ENCODE results near the gene ZBTB7C. TPM values are rescaled to one million over a fixed set of nuclear protein-coding genes. Genes with fewer than 3 reads are reported as not detected.

ZBTB7C gene
- total and polyA plus RNA-seq, 9 of the 15 experiments (the other 6 are each of a cell fraction or from before 2014, with no cell fraction given), result not detected

DNA sequence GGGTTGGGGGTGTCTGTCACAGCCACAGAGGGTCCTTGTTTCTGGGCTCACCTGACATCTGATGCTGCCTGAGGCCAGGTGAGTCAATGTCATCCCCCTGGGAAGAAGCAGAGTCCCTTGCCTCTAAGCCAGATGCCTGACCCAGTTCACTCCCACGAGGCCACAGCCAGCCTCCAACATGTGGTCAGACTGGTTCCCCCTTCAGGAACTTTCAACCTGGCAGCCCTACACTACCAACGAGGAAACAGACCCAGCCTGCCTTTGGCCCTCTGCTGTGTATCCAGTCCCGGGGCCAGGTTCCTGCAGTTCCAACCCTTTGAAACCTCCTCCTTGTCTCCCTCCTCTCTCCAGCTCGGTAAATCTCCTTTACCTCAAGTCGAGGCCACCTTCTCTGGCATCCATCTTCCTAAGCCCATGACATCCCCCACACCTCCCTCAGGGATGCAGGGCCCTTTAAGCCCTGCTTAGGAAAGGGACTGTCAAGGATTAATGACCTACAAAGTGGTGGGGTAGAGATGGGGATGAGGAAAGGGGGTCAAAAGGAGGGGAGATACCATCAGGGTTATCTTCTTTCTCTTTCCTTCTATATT, 429.5 kb downstream of the ZBTB7C start:
- 0% methylated on average over 3 of the region's 5 CpGs for WGBS (ENCODE audit: insufficient coverage, low coverage, missing lambda C conversion rate)
- FAIRE-seq (no peak), ATAC-seq (no peak), DNase-seq (ENCODE audit: extremely low read depth in 1 of 4, low spot score in 3 of 4) (no peak)
- Histone ChIP-seq H3K9me1 (ENCODE audit: control insufficient read depth, insufficient read depth, low read length) (no peaks in the 10 kb centered on the region), H3K36me3 (ENCODE audit: control insufficient read depth, insufficient read depth, low read length) (no peaks in the 10 kb centered on the region), H3K9ac (ENCODE audit: insufficient read depth in 1 of 2, low read depth in 2 of 2, low read length in 2 of 2) (no peak overlapping the region), H3K79me2 (ENCODE audit: control insufficient read depth, insufficient read depth, low read length) (no peaks in the 10 kb centered on the region), H3K9me3 (replicated peaks; ENCODE audit: control insufficient read depth, insufficient read depth, low read depth, low read length) (no peaks in the 10 kb centered on the region), H3K27me3 (ENCODE audit: control insufficient read depth in 2 of 2, insufficient read depth in 2 of 2, low read length in 2 of 2) (no peaks in the 10 kb centered on the region; a peak in 1 of 5 replicates), H4K20me1 (replicated peaks; ENCODE audit: control insufficient read depth, insufficient read depth, low read length) (no peaks in the 10 kb centered on the region), H3K4me2 (ENCODE audit: insufficient read depth, low read length) (no peak overlapping the region), H3K4me1 (replicated peaks in 1 of 2; ENCODE audit: control insufficient read depth in 2 of 2, insufficient read depth in 2 of 2, low read length in 2 of 2) (no peaks in the 10 kb centered on the region; a peak in 1 of 5 replicates), H2AFZ (ENCODE audit: low read depth, low read length) (no peak overlapping the region), H3K27ac (ENCODE audit: extremely low read depth, low read depth, low read length) (no peak overlapping the region), H3K4me3 (no peak overlapping the region)
- in situ Hi-C loops (cut with MboI), result no loop called here
- BruUV-seq (replicated peaks), result no TSS peak
- intact Hi-C loops (cut with micrococcal nuclease), result no loop called here
- CTCF ChIA-PET (ENCODE audit: low intra/inter-chr PET ratio), result no interaction called here
- POLR2A ChIA-PET, result no interaction called here
- TF ChIP-seq EP400 (IDR thresholded peaks at IDR 0.05) (no peak), CHCHD3 (CRISPR knock-in tag; IDR thresholded peaks at IDR 0.05) (no peak), BACH1 (tag; IDR thresholded peaks at IDR 0.05) (no peak), HNRNPH1 (optimal IDR thresholded peaks at IDR 0.05; ENCODE audit: low read depth, low read length) (no peak), ZNF263 (CRISPR knock-in tag; IDR thresholded peaks at IDR 0.05; ENCODE audit: borderline replicate concordance) (no peak), ZNF408 (CRISPR knock-in tag; IDR thresholded peaks at IDR 0.05; ENCODE audit: low read depth) (no peak), LEF1 (IDR thresholded peaks at IDR 0.05) (no peak), POLR2G (IDR thresholded peaks at IDR 0.05; ENCODE audit: low read depth, low read length) (no peak), PHB (CRISPR knock-in tag; IDR thresholded peaks at IDR 0.05) (no peak), ZNF23 (CRISPR knock-in tag; IDR thresholded peaks at IDR 0.05) (no peak), ZBED1 (IDR thresholded peaks at IDR 0.05) (no peak), NCOA1 (IDR thresholded peaks at IDR 0.05; ENCODE audit: low read depth) (no peak), DPF2 (IDR thresholded peaks at IDR 0.05) (no peak), IFI16 (CRISPR knock-in tag; IDR thresholded peaks at IDR 0.05) (no peak), ZNF121 (CRISPR knock-in tag; conservative IDR thresholded peaks at IDR 0.05) (no peak), NFE2L1 (tag; IDR thresholded peaks at IDR 0.05; ENCODE audit: borderline replicate concordance, low read depth) (no peak), POLR2AphosphoS5 (IDR thresholded peaks at IDR 0.05; ENCODE audit: control insufficient read depth, insufficient read depth, low read depth, low read length) (no peak)
- TF ChIP-seq, protein P1, sequence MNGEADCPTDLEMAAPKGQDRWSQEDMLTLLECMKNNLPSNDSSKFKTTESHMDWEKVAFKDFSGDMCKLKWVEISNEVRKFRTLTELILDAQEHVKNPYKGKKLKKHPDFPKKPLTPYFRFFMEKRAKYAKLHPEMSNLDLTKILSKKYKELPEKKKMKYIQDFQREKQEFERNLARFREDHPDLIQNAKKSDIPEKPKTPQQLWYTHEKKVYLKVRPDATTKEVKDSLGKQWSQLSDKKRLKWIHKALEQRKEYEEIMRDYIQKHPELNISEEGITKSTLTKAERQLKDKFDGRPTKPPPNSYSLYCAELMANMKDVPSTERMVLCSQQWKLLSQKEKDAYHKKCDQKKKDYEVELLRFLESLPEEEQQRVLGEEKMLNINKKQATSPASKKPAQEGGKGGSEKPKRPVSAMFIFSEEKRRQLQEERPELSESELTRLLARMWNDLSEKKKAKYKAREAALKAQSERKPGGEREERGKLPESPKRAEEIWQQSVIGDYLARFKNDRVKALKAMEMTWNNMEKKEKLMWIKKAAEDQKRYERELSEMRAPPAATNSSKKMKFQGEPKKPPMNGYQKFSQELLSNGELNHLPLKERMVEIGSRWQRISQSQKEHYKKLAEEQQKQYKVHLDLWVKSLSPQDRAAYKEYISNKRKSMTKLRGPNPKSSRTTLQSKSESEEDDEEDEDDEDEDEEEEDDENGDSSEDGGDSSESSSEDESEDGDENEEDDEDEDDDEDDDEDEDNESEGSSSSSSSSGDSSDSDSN (IDR thresholded peaks at IDR 0.05; ENCODE audit: borderline replicate concordance in 1 of 2, low read depth in 2 of 2, low read length in 2 of 2), result no peak
- TF ChIP-seq, protein P2, sequence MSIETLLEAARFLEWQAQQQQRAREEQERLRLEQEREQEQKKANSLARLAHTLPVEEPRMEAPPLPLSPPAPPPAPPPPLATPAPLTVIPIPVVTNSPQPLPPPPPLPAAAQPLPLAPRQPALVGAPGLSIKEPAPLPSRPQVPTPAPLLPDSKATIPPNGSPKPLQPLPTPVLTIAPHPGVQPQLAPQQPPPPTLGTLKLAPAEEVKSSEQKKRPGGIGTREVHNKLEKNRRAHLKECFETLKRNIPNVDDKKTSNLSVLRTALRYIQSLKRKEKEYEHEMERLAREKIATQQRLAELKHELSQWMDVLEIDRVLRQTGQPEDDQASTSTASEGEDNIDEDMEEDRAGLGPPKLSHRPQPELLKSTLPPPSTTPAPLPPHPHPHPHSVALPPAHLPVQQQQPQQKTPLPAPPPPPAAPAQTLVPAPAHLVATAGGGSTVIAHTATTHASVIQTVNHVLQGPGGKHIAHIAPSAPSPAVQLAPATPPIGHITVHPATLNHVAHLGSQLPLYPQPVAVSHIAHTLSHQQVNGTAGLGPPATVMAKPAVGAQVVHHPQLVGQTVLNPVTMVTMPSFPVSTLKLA (conservative IDR thresholded peaks at IDR 0.05), result no peak

Measured in K562 (cell line).